Measurements from ENCODE around the gene ZBTB7B.

ZBTB7B gene

GRCh38 chr1:155048449-155049334 is 46.1 kb downstream of the ZBTB7B start:
- peaks cover 0 to under 1% (median 0%) of the 10 kb centered on the region in 4 experiments for H3K36me3 ChIP-seq (ENCODE audit: control insufficient read depth in 4 of 4, insufficient read depth in 4 of 4, low read length in 3 of 4)
- H3K4me1 ChIP-seq (ENCODE audit: control extremely low read depth in 1 of 4, control insufficient read depth in 4 of 4, insufficient read depth in 4 of 4, low read length in 3 of 4), result peaks cover 7 to 49% (median 47%) of the 10 kb centered on the region in 4 experiments
- no peak for DNase-seq
- H3K27me3 ChIP-seq (replicated peaks in 2 of 5; ENCODE audit: control insufficient read depth in 4 of 5, insufficient read depth in 5 of 5, low read length in 4 of 5), result no peaks in the 10 kb centered on the region
- ChIA-PET POLR2A (no interaction called here), CTCF (interaction anchor here (0.9 to 19.3 kb wide), 7 partner anchors 10 to 136 kb away, joined by 3 to 368 read pairs (median 3); partner anchors contain the start of genes ADAM15, EFNA4 and PBXIP1)
- no peaks in the 10 kb centered on the region for H3K9me3 ChIP-seq (ENCODE audit: control extremely low read depth in 1 of 5, control insufficient read depth in 4 of 5, insufficient read depth in 2 of 5, low read depth in 1 of 5, low read length in 4 of 5)
- no peak overlapping the region for H3K27ac ChIP-seq (ENCODE audit: insufficient read depth in 1 of 2, low read depth in 1 of 2, low read length in 2 of 2, poor library complexity in 1 of 2, severe bottlenecking in 2 of 2)
- 97% methylated on average over 6 of the region's 8 CpGs for WGBS (ENCODE audit: insufficient coverage)
- no peak overlapping the region for H3K4me3 ChIP-seq (ENCODE audit: control insufficient read depth in 1 of 7, extremely low read depth in 1 of 7, insufficient read depth in 4 of 7, low read depth in 2 of 7, low read length in 6 of 7)

DNA sequence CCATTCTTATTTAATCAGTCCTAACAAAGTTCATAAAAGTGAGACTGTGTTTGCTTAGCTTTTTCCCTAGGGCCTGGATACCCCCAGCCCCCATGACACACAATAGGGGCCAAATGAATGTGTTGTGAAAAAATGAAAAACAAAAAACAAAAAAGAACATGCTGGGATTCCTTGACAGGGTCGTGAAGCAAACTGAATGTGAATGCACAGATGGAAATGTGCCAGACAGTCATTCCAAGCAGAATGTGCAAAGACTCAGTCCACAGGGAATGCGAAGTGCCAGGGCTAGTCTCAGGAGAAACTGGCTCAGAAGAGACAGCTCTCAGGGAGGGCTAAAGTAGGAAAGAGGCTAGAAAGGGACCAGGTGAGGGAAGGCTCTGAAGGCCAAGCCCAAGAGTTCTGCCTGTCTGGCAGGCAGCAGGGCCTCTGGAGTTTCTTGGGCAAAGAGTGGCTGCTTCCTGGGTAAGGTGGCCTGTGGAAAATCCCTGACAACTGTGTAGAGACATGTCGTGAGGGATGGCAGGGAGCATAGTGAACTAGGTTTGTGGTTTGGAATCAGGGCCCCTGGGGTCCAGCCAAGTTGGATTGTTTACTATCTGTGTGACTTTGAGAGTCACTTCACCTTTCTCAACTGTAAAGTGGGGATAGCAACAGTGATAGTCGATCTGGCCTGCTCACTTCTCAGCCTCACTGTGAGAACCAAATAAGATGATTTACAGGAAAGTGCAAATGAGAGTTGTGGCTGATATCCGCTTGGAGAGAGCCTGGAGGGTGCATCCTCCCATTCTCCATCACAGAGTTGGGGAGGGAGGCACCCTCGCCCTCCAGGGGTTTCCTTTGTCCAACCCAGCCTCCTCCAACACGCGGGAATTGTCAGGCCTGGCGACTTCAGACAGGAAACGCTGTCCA is 47.3 kb downstream of the ZBTB7B start:
- POLR2A ChIA-PET, result interaction anchor here (1.7 kb wide), 1 partner anchor 34 kb away, joined by 3 read pairs; no protein-coding TSS in a partner anchor
- H3K27me3 ChIP-seq (replicated peaks in 2 of 5; ENCODE audit: control insufficient read depth in 4 of 5, insufficient read depth in 5 of 5, low read length in 4 of 5), result no peaks in the 10 kb centered on the region
- no peaks in the 10 kb centered on the region for H3K9me3 ChIP-seq (ENCODE audit: control extremely low read depth in 1 of 5, control insufficient read depth in 4 of 5, insufficient read depth in 2 of 5, low read depth in 1 of 5, low read length in 4 of 5)
- H3K27ac ChIP-seq (ENCODE audit: insufficient read depth in 1 of 2, low read depth in 1 of 2, low read length in 2 of 2, poor library complexity in 1 of 2, severe bottlenecking in 2 of 2), result no peak overlapping the region
- CTCF ChIA-PET, result interaction anchor here (0.9 to 22.6 kb wide), 9 partner anchors 4 to 94 kb away, joined by 3 to 368 read pairs (median 4); partner anchors contain the start of genes ADAM15, EFNA4 and PBXIP1
- no peak for DNase-seq
- peaks cover 0 to 9% (median 1%) of the 10 kb centered on the region in 4 experiments for H3K36me3 ChIP-seq (ENCODE audit: control insufficient read depth in 4 of 4, insufficient read depth in 4 of 4, low read length in 3 of 4)
- peak overlapping the region in 6 of 7 experiments; percentile 62 to 88 (median 78) for H3K4me3 ChIP-seq (ENCODE audit: control insufficient read depth in 1 of 7, extremely low read depth in 1 of 7, insufficient read depth in 4 of 7, low read depth in 2 of 7, low read length in 6 of 7)
- H3K4me1 ChIP-seq (ENCODE audit: control extremely low read depth in 1 of 4, control insufficient read depth in 4 of 4, insufficient read depth in 4 of 4, low read length in 3 of 4), result peaks cover 6 to 49% (median 46%) of the 10 kb centered on the region in 4 experiments
- WGBS (ENCODE audit: insufficient coverage), result 34% methylated on average over 7 of the region's 10 CpGs

GRCh38 chr1:155050560-155051341 is 48.1 kb downstream of the ZBTB7B start, which contains the start of gene ADAM15:
TSS of gene ADAM15 (plus strand) at chr1:155051316. CDS start at chr1:155051387, 71 bp downstream.
- H3K4me1 ChIP-seq (ENCODE audit: control extremely low read depth in 1 of 4, control insufficient read depth in 4 of 4, insufficient read depth in 4 of 4, low read length in 3 of 4), result peaks cover 3 to 43% (median 40%) of the 10 kb centered on the region in 4 experiments
- POLR2A ChIA-PET, result interaction anchor here (0.6 to 1.7 kb wide), 2 partner anchors 35 to 122 kb away, joined by 3 read pairs; partner anchors contain the start of gene KRTCAP2
- 0% methylated on average over 47 of the region's 99 CpGs for WGBS (ENCODE audit: insufficient coverage)

DNA sequence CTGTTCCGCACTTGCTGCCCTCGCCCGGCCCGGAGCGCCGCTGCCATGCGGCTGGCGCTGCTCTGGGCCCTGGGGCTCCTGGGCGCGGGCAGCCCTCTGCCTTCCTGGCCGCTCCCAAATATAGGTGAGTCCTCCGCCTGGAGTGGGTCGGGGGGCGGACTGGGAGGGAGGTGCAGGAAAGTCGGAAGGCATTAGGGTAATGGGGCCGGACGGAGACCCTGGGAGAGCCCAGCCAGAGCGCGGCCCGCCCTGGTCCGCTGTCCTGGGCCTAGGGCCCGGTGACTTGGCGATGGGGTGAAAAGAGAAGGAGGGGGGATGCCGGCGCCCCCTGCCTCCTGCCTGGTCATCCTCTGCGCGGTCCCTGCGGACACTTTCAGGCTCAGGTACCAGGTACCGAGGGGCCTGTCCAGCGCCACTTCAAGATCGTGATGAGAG is 48.8 kb downstream of the ZBTB7B start:
- POLR2A ChIA-PET, result interaction anchor here (0.6 to 1.7 kb wide), 3 partner anchors 10 to 122 kb away, joined by 3 read pairs; partner anchors contain the start of gene KRTCAP2
- DNase-seq, result no peak
- peaks cover 3 to 43% (median 40%) of the 10 kb centered on the region in 4 experiments for H3K4me1 ChIP-seq (ENCODE audit: control extremely low read depth in 1 of 4, control insufficient read depth in 4 of 4, insufficient read depth in 4 of 4, low read length in 3 of 4)
- no peaks in the 10 kb centered on the region for H3K9me3 ChIP-seq (ENCODE audit: control extremely low read depth in 1 of 5, control insufficient read depth in 4 of 5, insufficient read depth in 2 of 5, low read depth in 1 of 5, low read length in 4 of 5)
- peaks cover 0 to 20% (median 7%) of the 10 kb centered on the region in 4 experiments for H3K36me3 ChIP-seq (ENCODE audit: control insufficient read depth in 4 of 4, insufficient read depth in 4 of 4, low read length in 3 of 4)
- H3K27ac ChIP-seq (ENCODE audit: insufficient read depth in 1 of 2, low read depth in 1 of 2, low read length in 2 of 2, poor library complexity in 1 of 2, severe bottlenecking in 2 of 2), result peak overlapping the region; percentile 8 to 43
- CTCF ChIA-PET, result interaction anchor here (0.8 to 22.6 kb wide), 8 partner anchors 5 to 75 kb away, joined by 3 to 368 read pairs (median 4); partner anchors contain the start of genes ADAM15 and EFNA4
- no peaks in the 10 kb centered on the region for H3K27me3 ChIP-seq (replicated peaks in 2 of 5; ENCODE audit: control insufficient read depth in 4 of 5, insufficient read depth in 5 of 5, low read length in 4 of 5)
- peak overlapping the region; percentile 45 to 88 (median 79) for H3K4me3 ChIP-seq (ENCODE audit: control insufficient read depth in 1 of 7, extremely low read depth in 1 of 7, insufficient read depth in 4 of 7, low read depth in 2 of 7, low read length in 6 of 7)
- 0% methylated on average over 16 of the region's 31 CpGs for WGBS (ENCODE audit: insufficient coverage)

More at GRCh38 chr1:155050560-155051341, 48.1 kb downstream of the ZBTB7B start, which contains the start of gene ADAM15:
- Histone ChIP-seq H3K27me3 (replicated peaks in 2 of 5; ENCODE audit: control insufficient read depth in 4 of 5, insufficient read depth in 5 of 5, low read length in 4 of 5) (no peaks in the 10 kb centered on the region), H3K9me3 (ENCODE audit: control extremely low read depth in 1 of 5, control insufficient read depth in 4 of 5, insufficient read depth in 2 of 5, low read depth in 1 of 5, low read length in 4 of 5) (no peaks in the 10 kb centered on the region), H3K27ac (ENCODE audit: insufficient read depth in 1 of 2, low read depth in 1 of 2, low read length in 2 of 2, poor library complexity in 1 of 2, severe bottlenecking in 2 of 2) (peak within 1 kb of the TSS; percentile 8 to 43), H3K36me3 (ENCODE audit: control insufficient read depth in 4 of 4, insufficient read depth in 4 of 4, low read length in 3 of 4) (peaks cover 0 to 14% (median 4%) of the 10 kb centered on the region in 4 experiments), H3K4me3 (ENCODE audit: control insufficient read depth in 1 of 7, extremely low read depth in 1 of 7, insufficient read depth in 4 of 7, low read depth in 2 of 7, low read length in 6 of 7) (peak within 1 kb of the TSS; percentile 45 to 88 (median 79))
- CTCF ChIA-PET, result interaction anchor here (0.8 to 22.6 kb wide), 9 partner anchors 5 to 75 kb away, joined by 3 to 368 read pairs (median 4); partner anchors contain the start of genes ADAM15 and EFNA4
- DNase-seq, result peak; percentile 55 to 81 (median 72)

- DNase-seq, result peak in 2 of 3 donors; percentile 51 to 54
These were observed 49.3 kb downstream of the ZBTB7B start for GRCh38 chr1:155051777-155052398.

More at GRCh38 chr1:155051777-155052398, 49.3 kb downstream of the ZBTB7B start:
- Histone ChIP-seq H3K4me1 (ENCODE audit: control extremely low read depth in 1 of 4, control insufficient read depth in 4 of 4, insufficient read depth in 4 of 4, low read length in 3 of 4) (peaks cover 3 to 43% (median 40%) of the 10 kb centered on the region in 4 experiments), H3K36me3 (ENCODE audit: control insufficient read depth in 4 of 4, insufficient read depth in 4 of 4, low read length in 3 of 4) (peaks cover 0 to 25% (median 10%) of the 10 kb centered on the region in 4 experiments), H3K27me3 (replicated peaks in 2 of 5; ENCODE audit: control insufficient read depth in 4 of 5, insufficient read depth in 5 of 5, low read length in 4 of 5) (no peaks in the 10 kb centered on the region), H3K27ac (ENCODE audit: insufficient read depth in 1 of 2, low read depth in 1 of 2, low read length in 2 of 2, poor library complexity in 1 of 2, severe bottlenecking in 2 of 2) (peak overlapping the region; percentile 8 to 43), H3K4me3 (ENCODE audit: control insufficient read depth in 1 of 7, extremely low read depth in 1 of 7, insufficient read depth in 4 of 7, low read depth in 2 of 7, low read length in 6 of 7) (peak overlapping the region; percentile 45 to 88 (median 79)), H3K9me3 (ENCODE audit: control extremely low read depth in 1 of 5, control insufficient read depth in 4 of 5, insufficient read depth in 2 of 5, low read depth in 1 of 5, low read length in 4 of 5) (no peaks in the 10 kb centered on the region)
- ChIA-PET CTCF (interaction anchor here (1.1 to 22.6 kb wide), 7 partner anchors 6 to 80 kb away, joined by 3 to 368 read pairs (median 13); partner anchors contain the start of genes ADAM15, EFNA3 and EFNA4), POLR2A (interaction anchor here (0.7 to 1.7 kb wide), 3 partner anchors 10 to 146 kb away, joined by 3 read pairs; no protein-coding TSS in a partner anchor)
- 0% methylated on average over 19 of the region's 27 CpGs for WGBS (ENCODE audit: insufficient coverage)

Data from common myeloid progenitor, CD34-positive (primary cell).